Ovary (tissue), 9 donors: ENCODE measurements around the gene PRND. TPM values are rescaled to one million over a fixed set of nuclear protein-coding genes. Genes with fewer than 3 reads are reported as not detected.
"Not testable (repeated sequence)": the region's sequence is repeated elsewhere in the genome, so short reads cannot be mapped to it uniquely, and the experiment has no call there.

Experiments
- DNase-seq, 5 donors: peaks; one replicate each; pipeline ENCODE4 v3.0.0-alpha.2; 2019 to 2020
- H3K27ac ChIP-seq, 2 donors: fragments of 200-600 bp; one replicate each; pipeline versions ENCODE4 v1.5.1 to v1.8.0; 2019 to 2022
- H3K27me3 ChIP-seq: fragments of 200-600 bp; one replicate; pipeline ENCODE4 v1.8.0; 2022
- H3K36me3 ChIP-seq: fragments of 200-600 bp; sonication (generic); one replicate; pipeline ENCODE4 v1.5.1; 2019
- H3K4me1 ChIP-seq: one replicate; pipeline ENCODE4 v1.8.1; 2013; ENCODE audit warnings: mild to moderate bottlenecking, moderate library complexity; ENCODE audit not compliant: insufficient read depth
- H3K4me3 ChIP-seq: fragments of 200-600 bp; sonication (generic); one replicate; pipeline ENCODE4 v1.5.1; 2017
- H3K9me3 ChIP-seq, 2 donors: fragments of 200-600 bp in 1 of 2; sonication (generic) in 1 of 2; one replicate each; pipeline versions ENCODE4 v1.5.1 to v1.8.1; 2013 to 2019; ENCODE audit warnings: mild to moderate bottlenecking in 1 of 2, moderate library complexity in 1 of 2
- EP300 ChIP-seq: sonication (generic); formaldehyde crosslinking; IDR thresholded peaks from one replicate; pipeline ENCODE4 v1.6.1; 2017; ENCODE audit warnings: antibody characterized with exemption
- POLR2A ChIP-seq: fragments of 450-650 bp; IDR thresholded peaks from one replicate; pipeline ENCODE4 v1.6.1; 2017; ENCODE audit warnings: antibody characterized with exemption, mild to moderate bottlenecking, moderate library complexity
- WGBS, 3 donors: extraction: QIAGEN DNeasy Blood & Tissue Kit in 1 of 3; methylation state at CpG; one replicate each; pipeline versions ENCODE4 v1.1.5 to v1.1.7; 2013 to 2017; 5-methylcytosine and 5-hydroxymethylcytosine counted together
- intact Hi-C, 4 donors: fragments of 100-400 bp; cut with DNase I; formaldehyde crosslinking; loops; one replicate each; pipeline versions ENCODE4 v1.11.0 to v1.15.1; 2022 to 2023
- polyA plus RNA-seq, 2 donors: library from polyadenylated mRNA; stranded (reverse); fragments of 200-250 nt in 1 of 2; fragments of 350-450 nt in 1 of 2; fragmentation: Illumina TruSeq in 1 of 2; extraction: RNeasy Lipid Tissue Mini Kit (QIAGEN cat#74804) in 1 of 2; gene quantifications; one replicate each; pipeline ENCODE4 v1.2.3, GENCODE V29; 2013 to 2014
- total RNA-seq, 7 donors: library from RNA; depleted of rRNA in 2 of 7; stranded (reverse); fragments of >200 nt in 2 of 7; fragmentation: NEBNext Ultra II Directional in 3 of 7; extraction: Animal tissue kit (Norgen Biotek cat#: 25700) in 3 of 7; gene quantifications; one replicate each; pipeline versions ENCODE4 v1.1.0 to v1.2.4, GENCODE V29; 2016 to 2023
- TF ChIP-seq, protein P1 (sequence below), 3 donors: fragments of 450-650 bp in 2 of 3; fragments of 200-600 bp in 1 of 3; IDR thresholded peaks; one replicate each; pipeline versions ENCODE4 v1.5.1 to v1.8.0; 2016 to 2022; ENCODE audit warnings: antibody characterized with exemption in 3 of 3, mild to moderate bottlenecking in 1 of 3
- donor health status: DM: no; HTN: no; CAD: no; lungs with moderate emphysema.
- donor health status: DM: no; HTN: no; CAD: no.
- donor health status: Bipolar disorder and iron deficiency.
- donor health status: DM: yes; HTN: yes; CAD: no.
- donor health status: DM: no; HTN: no; CAD: no.
- donor health status: DM: yes; HTN: yes; CAD: no.

Gene PRND
- total and polyA plus RNA-seq, 9 donors, result 0.05 to 0.47 (median 0.14) TPM; not detected in 3

DNA sequence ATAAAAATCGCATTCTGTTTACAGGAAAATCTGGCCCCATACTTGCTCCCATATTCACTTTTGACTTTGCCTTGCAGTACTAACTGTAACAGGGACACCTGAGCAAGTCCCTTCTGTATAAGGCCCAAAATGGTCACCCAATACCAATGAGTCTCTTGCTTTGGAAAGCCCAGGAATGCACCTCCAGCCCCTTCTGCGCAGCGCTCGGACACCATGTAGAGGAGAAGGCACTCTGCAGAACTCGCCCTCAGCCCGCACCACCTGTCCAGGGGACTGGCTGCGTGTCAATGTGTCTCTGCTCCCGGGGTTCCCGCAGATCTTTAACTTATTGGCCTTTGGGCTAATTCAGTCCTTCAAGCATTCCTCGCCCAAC lies 746 bp upstream of the PRND start:
- H3K27ac ChIP-seq, result peak overlapping the region in 1 of 2 donors; percentile 51

DNA sequence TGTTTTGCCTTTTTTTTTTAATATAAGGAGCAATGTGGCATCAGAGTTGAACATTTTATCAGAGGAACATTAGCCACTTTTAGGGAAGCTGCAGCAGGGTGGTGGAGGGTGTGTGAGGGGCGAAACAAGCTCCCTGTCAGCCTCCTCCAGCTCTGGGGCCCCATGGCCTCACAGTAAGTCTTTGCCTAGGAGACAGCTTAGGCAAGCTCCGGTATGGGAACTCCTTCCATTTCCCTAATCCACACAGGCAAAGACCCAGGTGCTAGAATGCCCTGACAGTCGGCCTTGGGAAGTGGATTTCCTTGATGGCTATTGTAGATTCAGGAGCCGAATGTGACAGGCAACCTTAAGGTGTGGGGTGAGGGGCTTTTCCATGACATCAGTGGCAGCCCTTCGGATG lies 862 bp downstream of the PRND start:
- intact Hi-C loops, result loop anchor here in 2 of 4 donors (5.0 kb wide), 1 partner anchor 115 kb away; no protein-coding TSS in a partner anchor

More for the DNA sequence above, 746 bp upstream of the PRND start:
- Histone ChIP-seq H3K4me1 (peaks cover 2% of the 10 kb centered on the region), H3K9me3 (no peaks in the 10 kb centered on the region), H3K4me3 (no peak overlapping the region), H3K36me3 (no peaks in the 10 kb centered on the region), H3K27me3 (no peaks in the 10 kb centered on the region)
- WGBS, 3 donors, result 23 to 37% (median 29%) methylated on average over 10 of the region's 10 CpGs
- TF ChIP-seq POLR2A, result no peak
- TF ChIP-seq, protein P1, sequence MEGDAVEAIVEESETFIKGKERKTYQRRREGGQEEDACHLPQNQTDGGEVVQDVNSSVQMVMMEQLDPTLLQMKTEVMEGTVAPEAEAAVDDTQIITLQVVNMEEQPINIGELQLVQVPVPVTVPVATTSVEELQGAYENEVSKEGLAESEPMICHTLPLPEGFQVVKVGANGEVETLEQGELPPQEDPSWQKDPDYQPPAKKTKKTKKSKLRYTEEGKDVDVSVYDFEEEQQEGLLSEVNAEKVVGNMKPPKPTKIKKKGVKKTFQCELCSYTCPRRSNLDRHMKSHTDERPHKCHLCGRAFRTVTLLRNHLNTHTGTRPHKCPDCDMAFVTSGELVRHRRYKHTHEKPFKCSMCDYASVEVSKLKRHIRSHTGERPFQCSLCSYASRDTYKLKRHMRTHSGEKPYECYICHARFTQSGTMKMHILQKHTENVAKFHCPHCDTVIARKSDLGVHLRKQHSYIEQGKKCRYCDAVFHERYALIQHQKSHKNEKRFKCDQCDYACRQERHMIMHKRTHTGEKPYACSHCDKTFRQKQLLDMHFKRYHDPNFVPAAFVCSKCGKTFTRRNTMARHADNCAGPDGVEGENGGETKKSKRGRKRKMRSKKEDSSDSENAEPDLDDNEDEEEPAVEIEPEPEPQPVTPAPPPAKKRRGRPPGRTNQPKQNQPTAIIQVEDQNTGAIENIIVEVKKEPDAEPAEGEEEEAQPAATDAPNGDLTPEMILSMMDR (IDR thresholded peaks at IDR 0.05), result no peak
- no peak for TF ChIP-seq EP300
- intact Hi-C loops, result loop anchor here (1.0 to 5.0 kb wide), 3 partner anchors 112 to 114 kb away; no protein-coding TSS in a partner anchor
- DNase-seq, result peak in 3 of 5 donors; percentile 31 to 52 (median 44)

DNA sequence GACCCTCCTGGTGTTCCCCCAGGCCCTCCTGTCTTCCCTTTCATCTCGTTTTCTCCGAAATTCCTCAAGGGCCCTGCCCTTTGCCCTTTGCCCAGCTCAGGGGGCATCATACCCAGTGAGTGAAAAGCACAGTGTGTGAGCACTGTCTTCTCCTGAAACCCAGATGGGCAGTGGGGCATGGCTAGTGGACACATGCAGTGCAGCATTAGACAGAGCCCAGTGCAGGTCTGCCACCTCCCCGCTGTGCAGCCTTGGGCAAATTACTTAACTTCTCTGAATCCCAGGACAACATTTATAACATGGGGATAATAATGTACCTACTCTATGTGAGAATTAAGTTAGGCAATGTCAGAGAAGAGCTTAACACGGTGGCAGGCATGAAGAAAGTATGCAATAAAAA lies 1.3 kb downstream of the PRND start:
- intact Hi-C loops, result loop anchor here in 2 of 4 donors (5.0 kb wide), 1 partner anchor 116 kb away; no protein-coding TSS in a partner anchor
- H3K27ac ChIP-seq, result no peak overlapping the region
- no peak for DNase-seq
- H3K4me1 ChIP-seq, result peaks cover 2% of the 10 kb centered on the region
- H3K4me3 ChIP-seq, result no peak overlapping the region
- TF ChIP-seq EP300, result no peak
- TF ChIP-seq, protein P1 (IDR thresholded peaks at IDR 0.05), result no peak
- TF ChIP-seq POLR2A, result no peak
- no peaks in the 10 kb centered on the region for H3K27me3 ChIP-seq
- 62 to 74% (median 73%) methylated on average over 4 of the region's 4 CpGs for WGBS, 3 donors
- no peaks in the 10 kb centered on the region for H3K9me3 ChIP-seq
- H3K36me3 ChIP-seq, result no peaks in the 10 kb centered on the region

More for the DNA sequence above, 862 bp downstream of the PRND start:
- Histone ChIP-seq H3K4me3 (no peak overlapping the region), H3K27me3 (no peaks in the 10 kb centered on the region), H3K36me3 (no peaks in the 10 kb centered on the region), H3K9me3 (no peaks in the 10 kb centered on the region), H3K27ac (no peak overlapping the region), H3K4me1 (peaks cover 2% of the 10 kb centered on the region)
- TF ChIP-seq, protein P1 (IDR thresholded peaks at IDR 0.05), result no peak
- TF ChIP-seq POLR2A (no peak), EP300 (no peak)
- no peak for DNase-seq
- 83 to 84% (median 83%) methylated on average over 5 of the region's 5 CpGs for WGBS, 3 donors

DNA sequence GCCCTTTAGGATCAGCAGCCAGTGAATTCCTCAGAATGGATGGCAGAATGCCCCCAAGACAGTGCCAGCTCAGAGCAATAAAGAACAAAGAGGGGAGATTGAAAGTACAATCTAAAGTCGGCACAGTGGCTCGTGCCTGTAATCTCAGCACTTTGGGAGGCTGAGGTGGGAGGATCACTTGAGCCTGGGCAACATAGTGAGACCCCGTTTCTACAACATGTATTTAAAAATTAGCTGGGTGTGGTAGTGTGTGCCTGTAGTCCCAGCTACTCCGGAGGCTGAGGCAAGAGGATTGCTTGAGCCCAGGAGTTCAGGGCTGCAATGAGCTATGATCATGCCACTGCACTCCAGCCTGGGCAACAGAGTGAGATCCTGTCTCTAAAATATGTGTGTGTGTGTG lies 1.8 kb downstream of the PRND start:
- 61 to 77% (median 70%) methylated on average over 4 of the region's 4 CpGs for WGBS, 3 donors
- not testable (repeated sequence) for DNase-seq, H3K9me3 ChIP-seq, H3K27ac ChIP-seq, H3K36me3 ChIP-seq, H3K4me1 ChIP-seq, H3K27me3 ChIP-seq, H3K4me3 ChIP-seq
- intact Hi-C loops, result loop anchor here in 2 of 4 donors (5.0 kb wide), 1 partner anchor 116 kb away; no protein-coding TSS in a partner anchor

DNA sequence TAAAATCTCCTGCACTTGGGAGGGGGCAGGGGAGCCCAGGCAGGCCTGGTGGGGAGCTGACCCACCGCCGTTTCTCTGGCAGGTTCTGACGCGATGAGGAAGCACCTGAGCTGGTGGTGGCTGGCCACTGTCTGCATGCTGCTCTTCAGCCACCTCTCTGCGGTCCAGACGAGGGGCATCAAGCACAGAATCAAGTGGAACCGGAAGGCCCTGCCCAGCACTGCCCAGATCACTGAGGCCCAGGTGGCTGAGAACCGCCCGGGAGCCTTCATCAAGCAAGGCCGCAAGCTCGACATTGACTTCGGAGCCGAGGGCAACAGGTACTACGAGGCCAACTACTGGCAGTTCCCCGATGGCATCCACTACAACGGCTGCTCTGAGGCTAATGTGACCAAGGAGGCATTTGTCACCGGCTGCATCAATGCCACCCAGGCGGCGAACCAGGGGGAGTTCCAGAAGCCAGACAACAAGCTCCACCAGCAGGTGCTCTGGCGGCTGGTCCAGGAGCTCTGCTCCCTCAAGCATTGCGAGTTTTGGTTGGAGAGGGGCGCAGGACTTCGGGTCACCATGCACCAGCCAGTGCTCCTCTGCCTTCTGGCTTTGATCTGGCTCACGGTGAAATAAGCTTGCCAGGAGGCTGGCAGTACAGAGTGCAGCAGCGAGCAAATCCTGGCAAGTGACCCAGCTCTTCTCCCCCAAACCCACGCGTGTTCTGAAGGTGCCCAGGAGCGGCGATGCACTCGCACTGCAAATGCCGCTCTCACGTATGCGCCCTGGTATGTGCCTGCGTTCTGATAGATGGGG lies 3.0 kb downstream of the PRND start:
- no peaks in the 10 kb centered on the region for H3K36me3 ChIP-seq
- intact Hi-C loops, result loop anchor here in 2 of 4 donors (5.0 kb wide), 1 partner anchor 117 kb away; no protein-coding TSS in a partner anchor
- no peak overlapping the region for H3K27ac ChIP-seq
- 90 to 95% (median 91%) methylated on average over 34 of the region's 34 CpGs for WGBS, 3 donors
- no peak for DNase-seq
- TF ChIP-seq, protein P1 (IDR thresholded peaks at IDR 0.05), result no peak
- TF ChIP-seq EP300, result no peak
- no peak for TF ChIP-seq POLR2A
- H3K27me3 ChIP-seq, result no peaks in the 10 kb centered on the region
- peaks cover 2% of the 10 kb centered on the region for H3K4me1 ChIP-seq
- H3K4me3 ChIP-seq, result no peak overlapping the region
- no peaks in the 10 kb centered on the region for H3K9me3 ChIP-seq
